ENCODE results near the gene COL11A2.

- TF ChIP-seq CREB1 (IDR thresholded peaks at IDR 0.05; ENCODE audit: low read depth) (no peak), TCF12 (IDR thresholded peaks at IDR 0.05; ENCODE audit: low read depth) (no peak), TAF1 (IDR thresholded peaks at IDR 0.05; ENCODE audit: low read depth) (no peak), CEBPB (IDR thresholded peaks at IDR 0.05) (no peak), TEAD4 (IDR thresholded peaks at IDR 0.05) (no peak), EP300 (IDR thresholded peaks at IDR 0.05; ENCODE audit: borderline replicate concordance) (no peak), FOXM1 (IDR thresholded peaks at IDR 0.05; ENCODE audit: borderline replicate concordance, low read depth) (no peak), YY1 (IDR thresholded peaks at IDR 0.05; ENCODE audit: low read depth) (no peak), RAD21 (IDR thresholded peaks at IDR 0.05; ENCODE audit: low read depth) (no peak), EGR1 (IDR thresholded peaks at IDR 0.05) (no peak), REST (IDR thresholded peaks at IDR 0.05; ENCODE audit: low read depth) (no peak), USF1 (IDR thresholded peaks at IDR 0.05) (no peak; the same call in 1 of the 2 replicates), ZBTB7A (IDR thresholded peaks at IDR 0.05; ENCODE audit: low read depth) (no peak)
- TF ChIP-seq, protein P1, sequence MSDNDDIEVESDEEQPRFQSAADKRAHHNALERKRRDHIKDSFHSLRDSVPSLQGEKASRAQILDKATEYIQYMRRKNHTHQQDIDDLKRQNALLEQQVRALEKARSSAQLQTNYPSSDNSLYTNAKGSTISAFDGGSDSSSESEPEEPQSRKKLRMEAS (IDR thresholded peaks at IDR 0.05): no peak
Observed at GRCh38 chr6:33164665-33165373, 27.4 kb downstream of the COL11A2 start.
